Erythroblast (primary cell): ENCODE results near the gene ARMC10.

Experiments
- GATA1 ChIP-seq: IDR thresholded peaks from 2 replicates; pipeline ENCODE4 v1.6.1; 2011; ENCODE audit warnings: low read depth, mild to moderate bottlenecking, control low read depth, low read length, moderate library complexity
- POLR2A ChIP-seq: IDR thresholded peaks from 2 replicates; pipeline ENCODE4 v1.6.1; 2011; ENCODE audit warnings: mild to moderate bottlenecking, low read length

- TF ChIP-seq POLR2A (no peak), GATA1 (no peak)
Measured at GRCh38 chr7:103077318-103077717, 2.4 kb downstream of the ARMC10 start.
